ENCODE data around the gene RBMS1.

RBMS1 gene

DNA sequence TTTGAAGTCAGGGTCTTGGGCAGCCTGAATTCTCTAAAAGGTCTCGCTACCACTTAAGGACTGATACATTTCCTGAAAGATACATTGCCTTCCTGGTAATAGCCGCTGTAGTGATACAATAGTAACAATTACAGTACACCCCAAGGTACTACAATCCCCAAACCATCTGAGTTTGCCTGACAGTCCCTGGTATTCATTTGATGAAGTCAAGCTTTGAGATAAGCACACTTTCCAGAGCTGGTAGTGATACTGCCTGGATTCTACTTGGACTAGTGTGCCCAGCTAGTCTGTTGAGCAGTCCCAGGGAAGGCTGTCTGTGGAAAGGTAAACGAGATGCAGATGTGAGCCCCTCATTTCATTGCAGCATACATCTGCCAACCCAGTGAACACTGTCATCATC, 269.1 kb downstream of the RBMS1 start:
- no peak for DNase-seq (ENCODE audit: low read depth in 3 of 3)

DNA sequence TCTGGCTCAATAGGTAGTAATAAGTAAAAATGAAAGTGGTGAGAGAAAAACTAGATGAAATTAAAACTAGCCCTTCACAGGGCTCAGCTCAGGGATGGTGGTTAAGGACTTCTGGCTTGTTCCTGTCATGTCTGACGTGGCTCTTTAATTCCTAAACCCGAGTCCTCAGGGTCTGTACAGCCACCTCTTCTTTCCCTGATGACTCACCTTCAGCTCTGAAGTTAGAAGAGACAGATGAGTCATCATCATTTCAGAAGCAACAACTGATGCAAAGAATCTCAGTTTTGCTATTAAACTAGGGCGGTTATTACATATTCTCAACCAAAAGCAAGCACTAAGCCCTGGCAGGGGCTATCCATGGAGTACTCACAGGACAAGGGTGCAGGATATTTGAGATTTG, 269.5 kb downstream of the RBMS1 start:
- peak in 1 of 3 donors; percentile 18 for DNase-seq (ENCODE audit: low read depth in 3 of 3)

DNA sequence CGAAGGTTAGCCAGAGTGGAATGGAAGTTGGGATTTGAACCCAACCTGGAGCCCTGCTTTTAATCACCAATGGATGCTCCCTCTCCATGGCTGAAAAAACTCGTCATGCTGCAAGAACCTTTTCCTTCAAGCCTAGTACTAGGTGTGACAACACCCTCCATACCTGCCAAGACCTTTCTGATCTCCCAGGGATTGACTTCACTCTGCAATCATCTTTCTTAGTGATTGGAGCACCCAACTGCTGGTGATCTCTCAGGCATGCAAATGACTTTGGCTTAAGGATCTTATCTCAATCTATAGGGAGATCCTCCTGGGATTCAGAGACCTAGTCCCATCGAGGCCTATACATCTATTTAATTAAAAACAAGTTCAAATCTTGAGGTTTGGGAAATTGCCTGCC, 270.0 kb downstream of the RBMS1 start:
- no peak for DNase-seq (ENCODE audit: low read depth in 3 of 3)

DNA sequence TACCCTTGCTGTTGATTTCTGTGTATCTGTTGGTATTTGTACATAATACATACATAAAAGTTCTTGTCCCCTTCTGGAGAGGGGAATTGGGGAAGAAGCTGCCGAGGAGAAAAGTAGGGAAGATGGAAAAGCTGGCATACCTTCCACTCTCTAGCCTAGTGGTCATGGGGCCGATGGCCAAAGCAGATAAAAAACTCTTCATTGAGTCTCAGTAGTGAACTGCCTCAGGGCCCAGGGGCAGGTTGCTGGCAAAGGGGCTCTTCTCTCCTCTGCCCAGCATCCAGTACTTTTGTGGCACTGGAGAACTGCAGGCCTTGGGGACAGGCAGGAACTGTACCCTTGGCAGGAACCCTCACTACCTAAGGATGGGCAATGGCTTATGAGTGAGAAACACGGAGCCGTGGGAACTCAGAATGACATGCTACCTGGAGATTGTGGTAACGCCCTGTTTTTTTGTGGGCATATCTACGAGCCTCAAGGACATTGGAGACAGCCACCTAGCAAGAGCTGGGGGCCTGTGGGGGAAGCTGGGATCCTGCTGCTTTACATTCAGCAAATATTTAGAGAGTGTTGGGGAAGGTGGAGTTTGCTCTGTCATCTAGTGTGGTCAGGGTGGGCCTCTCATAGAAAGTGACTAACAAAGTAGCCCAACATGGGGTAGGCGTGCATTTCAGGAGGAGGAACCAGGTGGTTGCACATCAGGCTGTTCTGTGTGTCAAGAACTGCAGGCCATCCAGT, 270.9 kb downstream of the RBMS1 start:
- DNase-seq (ENCODE audit: low read depth in 3 of 3), result no peak

Data from stimulated activated CD4-positive, alpha-beta T cell treated with anti-CD3 and anti-CD28 coated beads, TNF-alpha, amount 100 ng/mL, for 48 hours (primary cell).